Measurements from ENCODE around the gene GBA2.

- TF ChIP-seq POLR2A (IDR thresholded peaks at IDR 0.05) (no peak), CTCF (IDR thresholded peaks at IDR 0.05) (no peak)
Observed at GRCh38 chr9:35702696-35703095, 46.3 kb downstream of the GBA2 start.
